NCI-H2029 treated with DMSO at 0.1 percent for 48 hours (cell line): ENCODE results near the gene TUBG2.
"Not testable (repeated sequence)": the region's sequence is repeated elsewhere in the genome, so short reads cannot be mapped to it uniquely, and the experiment has no call there.

Source experiments
- DNase-seq: peaks from one replicate; lab custom pipeline; 2025; lab: John Stamatoyannopoulos, UW

TUBG2 gene

DNA sequence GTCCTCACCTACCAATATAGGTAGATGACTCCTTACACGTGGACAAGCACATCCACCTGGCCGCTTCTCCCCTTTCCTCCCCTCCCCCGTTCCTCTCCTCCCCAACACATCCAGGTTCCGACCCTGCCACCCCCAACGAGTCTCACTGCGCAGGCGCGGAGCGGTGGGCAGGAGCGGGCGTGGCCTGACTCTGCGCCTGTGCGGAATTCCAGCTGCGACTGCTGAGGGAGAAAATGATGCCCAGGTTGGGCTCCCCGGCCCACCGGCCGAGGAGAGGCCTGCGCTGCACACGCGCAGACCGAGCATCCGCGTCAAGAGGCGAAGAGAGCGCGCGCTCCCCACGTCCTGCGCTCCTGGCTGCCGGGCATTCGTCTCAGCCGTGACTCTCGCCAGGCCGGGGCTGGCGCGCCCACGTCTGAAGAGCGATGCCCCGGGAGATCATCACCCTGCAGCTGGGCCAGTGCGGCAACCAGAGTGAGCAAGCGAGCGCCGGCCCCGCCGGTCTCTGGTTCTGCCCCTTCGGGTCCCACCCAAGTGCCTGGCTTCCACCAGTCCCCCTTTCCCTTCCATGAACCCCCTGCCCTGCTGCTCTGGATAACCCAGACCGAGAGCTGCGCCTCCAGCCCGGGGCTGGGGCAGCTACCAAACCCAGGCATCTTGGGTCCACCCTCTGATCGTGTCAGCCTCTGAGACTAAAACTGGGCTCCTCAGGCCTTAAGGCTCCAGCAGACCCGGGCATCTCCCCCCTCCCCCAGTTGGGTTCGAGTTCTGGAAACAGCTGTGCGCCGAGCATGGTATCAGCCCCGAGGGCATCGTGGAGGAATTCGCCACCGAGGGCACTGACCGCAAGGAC, at the start of gene TUBG2:
TUBG2 (plus strand) TSS at position 206 of the 853 bp plus-strand sequence; CDS start at position 426, 220 bp downstream.
- DNase-seq = peak; percentile 69

DNA sequence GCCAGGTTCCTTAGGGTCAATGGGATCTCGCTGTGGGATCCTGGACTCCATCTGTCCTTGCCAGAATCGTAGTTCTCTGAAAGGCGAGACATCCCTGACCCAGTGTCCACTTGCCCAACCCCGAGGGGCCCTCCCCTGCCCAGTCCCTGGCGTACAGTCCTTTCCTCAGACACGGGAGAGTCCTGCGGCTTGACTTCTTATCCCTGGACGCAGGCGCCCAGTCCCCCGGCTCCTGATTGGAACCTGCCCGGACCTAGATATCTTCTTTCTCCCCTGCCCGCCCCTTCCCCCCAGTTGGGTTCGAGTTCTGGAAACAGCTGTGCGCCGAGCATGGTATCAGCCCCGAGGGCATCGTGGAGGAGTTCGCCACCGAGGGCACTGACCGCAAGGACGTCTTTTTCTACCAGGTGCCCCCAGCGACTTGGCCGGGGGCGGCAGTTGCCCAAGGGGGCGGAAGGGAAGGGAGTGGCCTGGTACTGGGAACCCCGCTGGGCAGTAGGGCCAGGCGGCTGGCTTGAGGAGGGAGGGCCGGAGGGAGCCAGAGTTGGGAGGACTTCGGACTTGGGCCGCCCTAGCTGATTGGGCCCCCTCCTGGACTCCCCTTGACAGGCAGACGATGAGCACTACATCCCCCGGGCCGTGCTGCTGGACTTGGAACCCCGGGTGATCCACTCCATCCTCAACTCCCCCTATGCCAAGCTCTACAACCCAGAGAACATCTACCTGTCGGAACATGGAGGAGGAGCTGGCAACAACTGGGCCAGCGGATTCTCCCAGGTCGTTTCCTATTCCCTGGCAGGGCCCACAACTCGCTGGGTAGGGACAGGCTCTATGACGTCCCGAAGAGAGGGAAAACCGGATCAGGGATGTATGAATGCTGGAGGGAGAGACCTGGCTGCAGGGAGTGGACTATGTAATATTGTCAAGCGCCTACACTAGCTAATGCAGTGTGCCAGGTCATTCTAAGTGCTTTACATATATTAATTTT, 49.0 kb upstream of the TUBG2 start:
- not testable (repeated sequence) for DNase-seq

DNA sequence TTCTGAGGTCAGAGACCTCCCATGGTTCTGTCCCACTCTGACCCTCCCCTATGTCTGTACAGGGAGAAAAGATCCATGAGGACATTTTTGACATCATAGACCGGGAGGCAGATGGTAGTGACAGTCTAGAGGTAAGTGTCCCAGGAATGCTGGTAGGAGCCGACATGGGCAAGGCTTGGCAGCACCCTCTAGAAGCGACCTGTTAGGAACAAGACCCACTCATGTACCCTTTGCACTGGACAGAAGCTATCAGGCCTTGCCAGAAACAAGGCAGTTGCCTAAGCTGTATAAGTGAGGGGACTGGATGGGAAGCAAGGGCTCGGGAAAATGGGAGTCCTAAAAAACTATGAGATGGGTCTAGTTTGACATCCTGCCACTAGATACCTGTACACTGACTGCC, 47.1 kb upstream of the TUBG2 start:
- DNase-seq = no peak

DNA sequence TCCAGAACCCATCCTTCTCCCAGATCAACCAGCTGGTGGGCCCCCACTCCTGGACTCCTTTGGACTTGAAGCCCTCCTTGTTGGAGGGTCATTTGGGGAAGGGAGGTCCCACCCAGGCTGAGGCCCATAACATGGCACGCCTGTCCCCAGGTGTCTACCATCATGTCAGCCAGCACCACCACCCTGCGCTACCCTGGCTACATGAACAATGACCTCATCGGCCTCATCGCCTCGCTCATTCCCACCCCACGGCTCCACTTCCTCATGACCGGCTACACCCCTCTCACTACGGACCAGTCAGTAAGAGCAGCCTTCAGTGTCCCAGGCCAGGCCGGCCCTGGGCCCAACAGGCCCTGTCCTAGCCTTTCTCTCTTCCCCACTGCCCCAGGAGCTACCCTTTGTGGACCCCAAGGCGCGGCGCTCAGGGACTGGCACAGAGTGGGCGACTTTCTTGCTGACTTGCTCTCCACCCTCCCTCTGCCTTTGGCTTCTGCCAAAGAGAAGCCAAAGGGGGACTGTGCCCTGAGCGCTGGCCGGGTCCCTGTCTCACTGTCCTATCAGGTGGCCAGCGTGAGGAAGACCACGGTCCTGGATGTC, 45.3 kb upstream of the TUBG2 start:
- no peak for DNase-seq

DNA sequence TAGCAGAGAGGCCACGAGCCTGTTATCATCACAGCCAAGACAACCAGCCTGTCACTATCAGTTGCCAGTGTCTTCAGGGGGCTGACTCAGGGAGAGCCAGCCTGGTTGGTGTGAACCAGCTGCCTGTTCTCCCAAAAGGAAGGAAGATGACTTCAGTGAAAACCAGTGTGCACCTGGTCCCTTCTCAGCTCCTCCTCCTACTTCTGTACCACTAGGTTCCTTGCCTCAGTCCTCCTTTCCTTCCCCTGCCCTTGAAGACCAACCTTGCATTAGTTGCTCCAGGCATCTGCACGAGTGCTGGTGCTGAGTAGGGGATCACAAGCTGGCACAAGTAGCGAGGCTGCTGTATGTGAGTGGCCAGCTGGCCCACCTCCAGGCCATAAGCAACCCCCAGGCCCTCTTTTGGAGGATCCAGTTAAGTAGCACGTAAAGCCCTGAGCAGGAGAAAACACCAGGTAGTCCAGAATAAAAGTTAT, 41.1 kb upstream of the TUBG2 start:
- DNase-seq = no peak

DNA sequence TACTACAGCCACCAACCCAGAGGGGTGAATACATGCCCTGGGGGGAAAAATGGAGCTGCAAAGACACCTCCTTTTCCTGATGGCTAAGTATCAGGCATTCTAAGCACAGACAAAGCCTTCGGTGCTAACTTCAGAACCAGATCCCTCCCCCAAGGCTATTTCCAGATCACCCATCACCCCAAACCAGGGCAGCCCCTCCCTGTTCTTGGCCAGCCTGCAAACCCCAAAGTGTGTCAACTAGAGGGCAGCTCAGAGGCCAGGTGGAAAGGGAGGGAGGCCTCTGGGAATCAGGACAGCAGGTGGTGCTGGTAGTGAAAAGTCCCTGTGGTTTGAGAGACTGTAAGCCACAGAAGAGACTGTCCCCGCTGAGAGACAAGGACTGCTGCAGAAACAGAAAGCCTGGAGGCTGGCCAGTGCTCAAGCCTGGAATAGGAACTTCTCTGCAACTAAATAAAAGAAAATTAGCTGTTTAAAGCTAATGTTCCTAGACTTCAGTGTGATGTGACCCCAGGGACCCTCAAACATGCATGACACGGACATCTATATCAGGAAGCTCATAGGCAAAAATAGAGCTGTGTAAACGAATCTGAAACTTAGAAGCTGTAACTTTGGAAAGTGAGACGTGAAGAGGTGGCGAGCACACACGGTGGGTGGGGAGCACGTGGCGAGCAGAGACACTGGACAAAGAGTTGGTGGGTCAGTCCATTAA, 40.5 kb upstream of the TUBG2 start:
- no peak for DNase-seq

DNA sequence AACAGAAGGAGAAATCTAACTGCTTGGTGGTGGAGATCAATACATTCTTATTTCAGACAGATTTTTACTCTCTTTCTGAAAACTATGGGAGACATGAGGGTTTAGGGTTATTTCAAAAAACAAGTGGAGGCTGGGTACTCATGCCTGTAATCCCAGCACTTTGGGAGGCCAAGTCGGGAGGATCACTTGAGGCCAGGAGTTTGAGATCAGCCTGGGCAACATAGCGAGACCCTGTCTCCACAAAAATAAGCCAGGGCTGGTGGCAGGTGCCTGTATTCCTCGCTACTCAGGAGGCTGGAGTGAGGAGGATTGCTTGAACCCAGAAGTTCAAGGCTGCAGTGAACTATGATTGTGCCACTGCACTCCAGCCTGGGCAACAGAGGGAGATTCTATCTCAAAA, 37.1 kb upstream of the TUBG2 start:
- not testable (repeated sequence) for DNase-seq

DNA sequence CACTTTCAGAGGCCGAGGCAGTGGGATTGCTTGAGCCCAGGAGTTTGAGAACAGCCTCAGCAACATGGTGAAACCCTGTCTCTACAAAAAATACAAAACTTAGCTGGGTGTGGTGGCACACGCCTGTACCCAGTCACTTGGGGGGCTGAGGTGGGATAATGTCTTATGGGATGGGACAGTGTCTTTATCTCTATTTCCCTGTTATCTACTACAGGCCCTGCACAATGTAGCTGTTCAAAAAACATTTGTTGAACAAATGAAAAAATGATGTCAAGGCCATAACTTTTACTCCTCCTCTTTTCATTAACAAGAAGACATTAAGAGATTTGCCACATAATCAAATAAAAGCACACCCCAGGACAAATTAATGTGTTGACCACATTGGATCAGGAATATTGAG, 35.8 kb upstream of the TUBG2 start:
- no peak for DNase-seq

DNA sequence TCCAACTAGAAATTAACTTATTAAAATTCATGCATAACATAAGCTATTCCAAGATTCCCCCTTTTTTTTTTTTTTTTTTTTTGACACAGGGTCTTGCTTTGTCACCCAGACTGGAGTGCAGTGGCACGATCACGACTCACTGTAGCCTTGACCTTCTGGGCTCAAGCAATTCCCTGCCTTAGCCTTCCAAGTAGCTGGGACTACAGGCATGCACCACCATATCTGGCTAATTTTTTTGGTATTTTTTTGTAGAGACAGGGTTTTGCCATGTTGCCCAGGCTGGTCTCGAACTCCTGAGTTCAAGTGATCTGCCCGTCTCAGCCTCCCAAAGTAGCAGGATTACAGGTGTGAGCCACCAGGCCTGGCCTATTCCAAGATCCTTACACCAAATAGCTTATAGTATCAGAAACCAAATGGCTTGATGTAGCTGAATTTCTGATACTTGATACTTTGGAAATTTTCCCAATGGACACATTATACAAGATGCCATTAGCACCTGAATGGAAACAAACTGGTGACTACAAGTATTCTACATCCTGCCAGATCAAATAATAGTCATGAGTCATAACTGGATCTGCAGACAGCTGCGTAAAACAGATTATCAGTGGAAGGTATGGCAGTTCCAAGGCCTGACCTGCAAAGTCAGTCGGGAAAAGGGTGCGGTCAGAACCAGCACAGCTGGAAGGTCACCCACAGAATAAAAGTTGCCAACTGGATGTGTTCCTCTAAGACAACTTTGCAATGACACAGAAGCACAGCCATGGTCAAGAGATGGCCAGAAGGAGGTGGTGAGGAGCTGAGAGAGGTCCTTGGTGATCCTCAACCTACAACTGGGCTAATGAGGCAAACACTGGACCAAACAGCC, 35.1 kb upstream of the TUBG2 start:
- peak; percentile 76 for DNase-seq

DNA sequence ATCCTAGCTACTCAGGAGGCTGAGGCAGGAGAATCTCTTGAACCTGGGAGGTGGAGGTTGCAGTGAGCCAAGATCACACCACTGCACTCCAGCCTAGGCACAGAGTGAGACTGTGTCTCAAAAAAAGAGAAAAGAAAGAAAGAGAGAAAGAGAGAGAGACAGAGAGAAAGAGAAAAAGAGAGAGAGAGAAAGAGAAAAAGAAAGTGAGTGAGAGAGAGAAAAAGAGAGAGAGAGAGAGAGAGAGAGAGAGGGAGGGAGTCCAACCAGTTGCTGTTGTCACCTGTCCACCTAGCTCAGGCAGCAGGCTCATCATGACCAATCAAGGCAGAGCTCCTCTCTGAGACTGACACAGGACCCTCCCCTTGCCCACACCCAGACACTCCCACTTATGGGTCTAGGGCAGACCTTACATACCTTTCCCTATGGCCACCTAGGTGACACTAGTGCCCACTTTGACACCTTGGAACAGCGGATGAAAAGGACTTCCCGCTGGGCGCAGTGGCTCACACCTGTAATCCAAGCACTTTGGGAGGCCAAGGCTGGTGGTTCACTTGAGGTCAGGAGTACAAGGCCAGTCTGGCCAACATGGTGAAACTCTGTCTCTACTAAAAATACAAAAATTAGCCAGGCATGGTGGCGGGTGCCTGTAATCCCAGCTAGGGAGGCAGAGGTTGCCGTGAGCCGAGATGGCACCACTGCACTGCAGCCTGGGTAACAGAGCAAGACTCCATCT, 31.9 kb upstream of the TUBG2 start:
- not testable (repeated sequence) for DNase-seq

DNA sequence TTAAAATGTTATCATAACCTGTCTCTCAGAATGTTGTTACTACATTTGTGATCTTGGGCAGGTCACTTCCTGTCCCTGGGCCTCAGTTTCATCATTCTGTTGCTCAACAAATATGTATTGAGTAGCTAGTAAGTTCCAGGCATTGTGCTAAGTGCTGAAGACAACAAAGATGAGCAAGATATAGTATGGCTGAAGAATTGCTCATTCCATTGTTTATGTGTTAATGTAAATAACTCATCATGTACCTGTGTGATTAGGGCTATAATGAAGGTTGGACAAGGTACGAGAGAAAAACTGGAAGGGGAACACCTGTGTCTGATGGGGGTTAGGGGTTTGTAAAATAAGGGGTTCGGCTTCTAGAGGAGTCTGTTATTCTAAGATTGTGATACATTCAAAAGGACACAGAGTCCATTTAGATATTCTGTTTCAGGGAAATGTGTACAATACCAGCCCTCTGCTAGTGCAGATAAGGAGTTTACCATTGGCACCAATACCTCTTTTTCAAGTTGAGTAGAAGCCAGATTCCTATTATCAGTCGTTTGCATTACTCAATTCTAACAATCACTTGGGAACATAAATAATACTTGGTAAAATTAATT, 29.6 kb upstream of the TUBG2 start:
- DNase-seq = no peak

DNA sequence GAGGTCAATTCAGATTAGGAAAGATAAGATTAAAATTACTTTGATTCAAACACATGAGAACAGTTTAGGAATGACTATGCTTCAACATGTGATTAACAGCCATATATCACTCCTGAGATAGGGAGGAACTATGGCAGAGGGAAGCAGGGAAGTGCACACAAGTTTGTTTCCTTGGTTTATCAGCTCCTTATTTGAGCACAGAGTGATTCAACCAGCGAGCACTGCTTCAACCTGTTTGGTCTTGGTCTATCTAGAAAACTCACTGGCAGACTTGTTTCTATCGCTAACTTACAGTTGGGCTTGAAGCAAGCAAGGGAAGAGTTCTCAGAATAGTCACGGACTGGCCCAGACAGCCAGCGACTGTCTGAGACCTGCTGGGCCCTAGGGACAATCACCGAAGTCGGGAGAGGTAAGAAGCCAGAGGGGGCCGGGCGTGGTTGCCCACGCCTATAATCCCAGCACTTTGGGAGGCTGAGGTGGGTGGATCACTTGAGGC, 26.1 kb upstream of the TUBG2 start:
- no peak for DNase-seq

DNA sequence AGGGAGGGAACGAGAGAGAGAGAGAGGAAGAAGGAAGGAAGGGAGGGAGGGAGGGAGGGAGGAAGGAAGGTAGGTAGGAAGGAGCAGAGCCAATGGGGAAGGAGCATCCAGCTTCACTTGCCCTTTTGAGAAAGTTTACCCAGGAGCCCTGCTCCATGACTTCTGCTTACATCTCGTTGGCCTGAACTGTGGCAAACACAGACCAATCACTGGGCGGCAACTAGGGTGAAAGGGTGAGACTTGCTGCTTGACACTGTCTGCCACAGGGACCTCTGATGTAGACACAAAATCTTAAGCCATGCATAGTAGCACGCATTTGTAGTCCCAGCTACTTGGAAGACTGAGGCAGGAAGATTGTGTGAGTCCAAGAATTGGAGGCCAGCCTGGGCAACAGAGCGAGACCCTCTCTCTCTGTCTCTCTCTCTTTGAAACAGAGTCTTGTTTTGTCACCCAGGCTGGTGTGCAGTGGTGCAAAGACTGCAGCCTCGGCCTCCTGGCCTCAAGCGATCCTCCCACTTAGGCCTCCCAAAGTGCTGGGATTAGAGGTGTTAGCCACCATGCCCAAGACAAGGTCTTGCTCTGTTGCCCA, 19.5 kb upstream of the TUBG2 start:
- no peak for DNase-seq

DNA sequence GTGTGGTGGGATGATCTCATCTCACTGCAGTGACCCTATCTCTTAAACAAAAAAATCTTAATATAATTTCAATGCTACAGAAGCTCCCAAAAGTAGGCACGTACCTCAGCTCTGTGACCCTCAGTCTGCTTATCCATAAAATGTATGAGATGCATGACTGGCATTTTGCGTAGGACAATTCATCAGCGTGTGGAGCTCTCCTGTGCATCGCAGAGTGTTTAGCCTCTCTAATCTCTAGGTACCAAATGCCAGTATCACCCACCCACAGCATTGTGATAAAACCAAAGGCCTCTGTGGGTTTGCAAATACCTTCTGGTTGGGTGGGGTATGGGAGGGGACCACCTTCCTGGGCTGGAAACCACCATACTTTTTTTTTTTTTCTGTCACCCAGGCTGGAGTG, 19.0 kb upstream of the TUBG2 start:
- DNase-seq = no peak

DNA sequence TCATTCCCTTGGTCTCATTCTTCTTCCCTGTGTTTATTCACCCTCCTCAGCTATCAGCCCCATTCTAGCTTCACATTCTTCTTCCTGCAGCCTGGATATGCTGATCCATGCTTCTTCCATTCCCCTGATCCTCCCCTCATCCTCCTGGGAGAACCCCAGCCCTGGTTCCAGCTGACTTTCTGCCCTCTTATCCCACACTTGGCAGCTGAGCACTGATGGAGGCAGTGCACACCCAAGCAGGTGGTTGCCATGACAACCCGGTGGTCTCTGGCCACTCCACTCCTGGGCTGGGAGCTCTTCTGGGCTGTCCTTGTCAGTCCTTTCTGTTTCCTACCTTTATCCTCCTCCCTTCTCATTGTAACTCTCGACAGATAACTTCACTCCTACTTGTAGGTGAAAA, 16.7 kb upstream of the TUBG2 start:
- no peak for DNase-seq

DNA sequence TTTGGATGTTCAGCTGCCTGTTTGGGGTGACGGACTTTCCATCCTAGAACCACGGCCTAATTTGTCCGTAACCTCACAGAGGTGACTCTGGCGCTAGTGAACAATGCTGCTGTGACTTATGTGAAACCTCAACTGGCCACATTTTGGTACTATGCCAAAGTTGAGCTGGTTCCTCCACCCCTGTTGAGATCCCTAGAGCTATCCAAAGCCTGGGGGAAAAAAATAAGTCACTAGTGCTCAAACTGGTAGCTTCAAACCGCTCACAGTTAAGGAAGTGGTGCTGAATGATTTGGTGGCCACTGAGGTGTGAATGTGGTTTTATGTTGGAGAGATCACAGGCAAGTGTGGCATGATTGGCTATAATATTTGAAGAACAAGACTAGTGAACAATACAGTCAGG, 11.3 kb upstream of the TUBG2 start:
- DNase-seq = no peak

DNA sequence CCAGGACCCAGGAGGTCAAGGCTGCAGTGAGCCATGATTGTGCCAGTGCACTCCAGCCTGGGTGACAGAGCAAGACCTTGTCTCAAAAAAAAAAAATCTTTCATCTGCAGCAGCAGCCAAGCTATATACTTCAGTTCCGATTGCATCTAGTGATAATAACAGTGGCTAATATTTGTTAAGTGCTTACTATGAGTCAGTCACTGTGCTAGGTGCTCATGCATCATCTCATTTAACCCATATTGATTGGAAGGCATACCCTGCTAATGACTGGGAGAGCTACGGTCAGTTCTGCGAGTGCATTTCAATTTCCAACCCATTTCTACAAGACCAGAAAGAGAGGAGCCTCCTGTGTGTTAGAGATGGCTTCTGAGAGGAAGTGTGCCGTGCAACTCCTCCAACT, 7.7 kb upstream of the TUBG2 start:
- no peak for DNase-seq

DNA sequence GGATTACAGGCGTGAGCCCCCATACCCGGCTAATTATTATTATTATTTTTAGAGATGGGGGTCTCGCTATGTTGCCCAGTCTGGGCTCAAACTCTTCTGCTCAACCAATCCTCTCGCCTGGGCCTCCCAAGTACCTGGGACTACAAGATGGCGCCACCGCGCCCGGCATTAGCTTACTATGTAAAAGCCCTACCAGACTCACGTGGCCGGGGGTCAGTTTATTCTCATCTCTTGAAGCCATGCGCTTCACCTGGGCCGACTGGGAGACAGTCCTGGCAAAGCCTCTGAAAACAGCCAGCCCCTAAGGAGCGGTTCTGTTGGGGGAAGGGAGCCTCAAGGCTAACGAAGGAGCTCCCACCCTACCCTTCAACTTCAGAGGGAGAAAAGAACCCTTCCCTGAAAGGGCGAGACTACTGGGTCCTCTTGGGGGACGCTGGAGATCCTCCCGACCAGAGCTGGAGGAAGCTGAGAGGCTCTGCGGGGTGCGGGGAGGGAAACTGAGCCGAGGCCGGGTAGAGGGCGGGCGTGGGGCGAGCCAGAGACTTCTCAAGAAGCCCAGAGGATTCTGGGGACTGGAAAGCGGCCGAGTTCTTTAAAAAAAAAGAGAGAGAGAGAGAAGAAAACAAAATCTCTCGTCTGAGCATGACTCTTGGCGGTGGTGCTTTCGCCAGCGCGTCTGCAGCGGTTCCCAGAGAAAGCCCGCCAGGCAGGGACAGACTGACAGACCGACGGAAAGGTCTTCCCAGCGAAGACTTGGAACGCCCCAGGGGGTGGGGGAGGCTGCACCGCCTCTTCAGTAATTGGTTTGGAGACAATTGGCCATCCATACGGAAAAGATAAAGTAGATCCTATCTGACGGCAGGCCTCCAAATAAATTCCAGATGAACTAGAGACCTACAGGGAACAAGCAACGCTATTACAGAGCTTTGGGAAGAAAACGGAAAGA, 5.6 kb upstream of the TUBG2 start:
- DNase-seq = no peak
